GM12878 (cell line): ENCODE results near the gene EIF2B5. TPM values are rescaled to one million over a fixed set of nuclear protein-coding genes. Genes with fewer than 3 reads are reported as not detected.

ENCODE experiments used
- BCL3 ChIP-seq: IDR thresholded peaks from 2 replicates; pipeline ENCODE4 v1.6.1; 2011; ENCODE audit warnings: borderline replicate concordance, low read depth, mild to moderate bottlenecking, moderate library complexity, low read length; ENCODE audit not compliant: insufficient read depth, poor library complexity, severe bottlenecking
- CHD1 ChIP-seq: IDR thresholded peaks from 2 replicates; pipeline ENCODE4 v1.6.1; 2012; ENCODE audit warnings: low read depth, low read length, improper control_type of control experiment
- CREM ChIP-seq: IDR thresholded peaks from 2 replicates; pipeline ENCODE4 v1.6.1; 2014; ENCODE audit warnings: antibody characterized with exemption, low read depth
- DPF2 ChIP-seq: fragments of 450-650 bp; IDR thresholded peaks from 2 replicates; pipeline ENCODE4 v1.6.1; 2017; ENCODE audit warnings: mild to moderate bottlenecking
- EED ChIP-seq: sonication (generic); IDR thresholded peaks from 2 replicates; pipeline ENCODE4 v1.6.1; 2016; ENCODE audit warnings: antibody characterized with exemption, low read depth
- EGR1 ChIP-seq, 2 experiments: IDR thresholded peaks; 1 replicate in 1 of 2; 2 replicates in 1 of 2; pipeline ENCODE4 v1.6.1; 2011 to 2012; ENCODE audit warnings: low read depth in 2 of 2, low read length in 2 of 2, borderline replicate concordance in 1 of 2, mild to moderate bottlenecking in 1 of 2, moderate library complexity in 1 of 2
- IRF3 ChIP-seq: fragments of 450-650 bp; IDR thresholded peaks from 2 replicates; pipeline ENCODE4 v1.6.1; 2014; ENCODE audit warnings: mild to moderate bottlenecking
- JUND ChIP-seq: IDR thresholded peaks from 2 replicates; pipeline ENCODE4 v1.6.1; 2012; ENCODE audit warnings: low read depth, mild to moderate bottlenecking, low read length, improper control_type of control experiment, moderate library complexity
- MXI1 ChIP-seq: fragments of 150-350 bp; IDR thresholded peaks from 2 replicates; pipeline ENCODE4 v1.6.1; 2011; ENCODE audit warnings: low read depth, mild to moderate bottlenecking, inconsistent platforms, low read length, improper control_type of control experiment
- NFYB ChIP-seq: IDR thresholded peaks from 2 replicates; pipeline ENCODE4 v1.6.1; 2011; ENCODE audit warnings: low read depth, mild to moderate bottlenecking, low read length, improper control_type of control experiment, moderate library complexity; ENCODE audit not compliant: insufficient read depth
- NR2C1 ChIP-seq: fragments of 450-650 bp; IDR thresholded peaks from 2 replicates; pipeline ENCODE4 v1.6.1; 2017; ENCODE audit warnings: antibody characterized with exemption, mild to moderate bottlenecking, moderate library complexity
- SMAD5 ChIP-seq: IDR thresholded peaks from 2 replicates; pipeline ENCODE4 v1.6.1; 2016; ENCODE audit warnings: antibody characterized with exemption, low read depth
- SMC3 ChIP-seq: IDR thresholded peaks from 2 replicates; pipeline ENCODE4 v1.6.1; 2011; ENCODE audit warnings: low read length, improper control_type of control experiment, borderline replicate concordance
- YY1 ChIP-seq: IDR thresholded peaks from 2 replicates; pipeline ENCODE4 v1.6.1; 2011; ENCODE audit warnings: low read depth, mild to moderate bottlenecking, low read length
- ZBTB11 ChIP-seq: fragments of 450-650 bp; formaldehyde crosslinking; IDR thresholded peaks from 2 replicates; pipeline ENCODE4 v1.5.0; 2022; ENCODE audit warnings: mild to moderate bottlenecking, missing genetic modification characterization
- ZBTB33 ChIP-seq: fragments of 450-650 bp; IDR thresholded peaks from 2 replicates; pipeline ENCODE4 v1.6.1; 2017; ENCODE audit warnings: mild to moderate bottlenecking
- ZBTB4 ChIP-seq: fragments of 450-650 bp; formaldehyde crosslinking; IDR thresholded peaks from 2 replicates; pipeline ENCODE4 v1.4.0; 2022; ENCODE audit warnings: mild to moderate bottlenecking, moderate library complexity
- ZNF217 ChIP-seq: fragments of 450-650 bp; IDR thresholded peaks from 2 replicates; pipeline ENCODE4 v1.6.1; 2017; ENCODE audit warnings: antibody characterized with exemption, mild to moderate bottlenecking
- polyA plus RNA-seq, 11 experiments: library from polyadenylated mRNA; depleted of rRNA in 4 of 11; unstranded in 6 of 11; stranded (reverse) in 5 of 11; fragments of >200 nt; fragmentation: Nextera tagmentation in 4 of 11; fragmentation: Illumina TruSeq in 1 of 11; extraction: Ambion mirVana in 4 of 11; extraction: Trizol in 1 of 11; gene quantifications; 1 replicate in 1 of 11; 2 replicates in 10 of 11; pipeline versions ENCODE4 v1.2.1 to v1.2.3, GENCODE V29; 2011 to 2016; ENCODE audit warnings: inconsistent platforms in 2 of 11, missing spikeins in 2 of 11, low read depth in 1 of 11
- total RNA-seq, 4 experiments: library from RNA; depleted of rRNA in 3 of 4; stranded (reverse); fragments of >200 nt in 3 of 4; fragmentation: Illumina TruSeq in 1 of 4; extraction: Trizol in 1 of 4; gene quantifications; 2 replicates each; pipeline versions ENCODE4 v1.2.1 to v1.2.3, GENCODE V29; 2013 to 2021

The EIF2B5 gene
- total and polyA plus RNA-seq, 10 of the 15 experiments (the other 5 are each of a cell fraction or from before 2014, with no cell fraction given): 13.7 to 82.7 (median 52.2) TPM

- no peak for TF ChIP-seq ZBTB11 (CRISPR knock-in tag)
- TF ChIP-seq YY1: peak; percentile 93
- TF ChIP-seq SMC3: no peak
- no peak for TF ChIP-seq CHD1
- TF ChIP-seq DPF2: 0 out of 2 replicates have a peak, but pooled peaks have one; percentile 20
- TF ChIP-seq IRF3: no peak
- TF ChIP-seq JUND: no peak
- TF ChIP-seq EGR1 (IDR thresholded peaks at IDR 0.05; ENCODE audit: borderline replicate concordance in 1 of 2, low read depth in 2 of 2, low read length in 2 of 2): peak; percentile 48 to 99
- TF ChIP-seq NFYB: no peak
- no peak for TF ChIP-seq ZBTB4 (CRISPR knock-in tag)
- no peak for TF ChIP-seq MXI1
- no peak; the same call in 1 of the 2 replicates for TF ChIP-seq SMAD5
- peak; percentile 90; the same call in 1 of the 2 replicates for TF ChIP-seq CREM
- no peak for TF ChIP-seq EED
- TF ChIP-seq ZNF217: no peak
- TF ChIP-seq BCL3: no peak
- TF ChIP-seq ZBTB33: no peak
- TF ChIP-seq NR2C1: peak; percentile 70
These were observed 39.7 kb downstream of the EIF2B5 start, which contains the start of gene AP2M1 (continued) for GRCh38 chr3:184174646-184175492.
